WI38 (cell line): ENCODE measurements around the gene ARIH1.

Experiments used
- H3K4me3 ChIP-seq: 2 replicates; pipeline ENCODE4 v1.5.1; 2011; ENCODE audit warnings: low read depth, mild to moderate bottlenecking, control low read depth, low read length
- CTCF ChIP-seq: IDR thresholded peaks from 2 replicates; pipeline ENCODE4 v1.5.1; 2012; ENCODE audit warnings: low read depth, mild to moderate bottlenecking, control low read depth, low read length

The ARIH1 gene

GRCh38 chr15:72456684-72457083, 17.4 kb upstream of the ARIH1 start:
- no peak for TF ChIP-seq CTCF

GRCh38 chr15:72460402-72460801, 13.7 kb upstream of the ARIH1 start:
- no peak for TF ChIP-seq CTCF
- no peak overlapping the region for H3K4me3 ChIP-seq

More at GRCh38 chr15:72456684-72457083, 17.4 kb upstream of the ARIH1 start:
- no peak overlapping the region for H3K4me3 ChIP-seq

- H3K4me3 ChIP-seq = no peak overlapping the region
- no peak for TF ChIP-seq CTCF
Measured at GRCh38 chr15:72463702-72464101, 10.4 kb upstream of the ARIH1 start.

GRCh38 chr15:72464251-72464650, 9.9 kb upstream of the ARIH1 start:
- TF ChIP-seq CTCF = no peak
- no peak overlapping the region for H3K4me3 ChIP-seq

- TF ChIP-seq CTCF = no peak
- no peak overlapping the region for H3K4me3 ChIP-seq
Measured at GRCh38 chr15:72468103-72468502, 6.0 kb upstream of the ARIH1 start.

GRCh38 chr15:72472992-72473610, 1.0 kb upstream of the ARIH1 start:
- peak overlapping the region; percentile 86 for H3K4me3 ChIP-seq
- no peak for TF ChIP-seq CTCF

GRCh38 chr15:72474466-72474911, 359 bp downstream of the ARIH1 start:
- no peak for TF ChIP-seq CTCF
- peak overlapping the region; percentile 86 for H3K4me3 ChIP-seq
